ENCODE results near the gene IP6K1.

GRCh38 chr3:49681543-49681942 is 104.8 kb downstream of the IP6K1 start:
- TF ChIP-seq CTCF (conservative IDR thresholded peaks at IDR 0.05; ENCODE audit: low read length) (no peak), EZH2phosphoT487 (IDR thresholded peaks at IDR 0.05; ENCODE audit: borderline replicate concordance) (no peak)

Measured in Loucy (cell line).